ENCODE data around the gene MYL3. TPM values are rescaled to one million over a fixed set of nuclear protein-coding genes. Genes with fewer than 3 reads are reported as not detected.

The MYL3 gene
- total and polyA plus RNA-seq, 2 donors (not counting 1 experiment from before 2014, with no cell fraction given): not detected

GRCh38 chr3:46831316-46831715 is 31.9 kb downstream of the MYL3 start:
- H3K27me3 ChIP-seq (replicated peaks in 1 of 4; ENCODE audit: control extremely low read depth in 1 of 4, control insufficient read depth in 3 of 4, insufficient read depth in 4 of 4, low read length in 3 of 4): no peaks in the 10 kb centered on the region
- DNase-seq (no peak), ATAC-seq (ENCODE audit: low read depth) (no peak)
- no peak overlapping the region for H3K27ac Mint-ChIP-seq
- no peaks in the 10 kb centered on the region for H3K27me3 Mint-ChIP-seq
- WGBS (ENCODE audit: insufficient coverage): no CpG with 5 or more reads among the region's 3 CpGs
- no peaks in the 10 kb centered on the region for H3K9me3 Mint-ChIP-seq (ENCODE audit: insufficient read depth)
- no peaks in the 10 kb centered on the region for H3K4me1 ChIP-seq (ENCODE audit: control insufficient read depth in 2 of 2, insufficient read depth in 2 of 2, low read length in 2 of 2)
- POLR2A ChIA-PET: no interaction called here
- no peak overlapping the region for H3K27ac ChIP-seq (ENCODE audit: low read length in 2 of 2)
- H3K4me2 ChIP-seq (replicated peaks; ENCODE audit: low read depth, low read length, poor library complexity, severe bottlenecking): no peak overlapping the region
- no peak overlapping the region for H3K4me3 Mint-ChIP-seq
- TF ChIP-seq, protein P1, sequence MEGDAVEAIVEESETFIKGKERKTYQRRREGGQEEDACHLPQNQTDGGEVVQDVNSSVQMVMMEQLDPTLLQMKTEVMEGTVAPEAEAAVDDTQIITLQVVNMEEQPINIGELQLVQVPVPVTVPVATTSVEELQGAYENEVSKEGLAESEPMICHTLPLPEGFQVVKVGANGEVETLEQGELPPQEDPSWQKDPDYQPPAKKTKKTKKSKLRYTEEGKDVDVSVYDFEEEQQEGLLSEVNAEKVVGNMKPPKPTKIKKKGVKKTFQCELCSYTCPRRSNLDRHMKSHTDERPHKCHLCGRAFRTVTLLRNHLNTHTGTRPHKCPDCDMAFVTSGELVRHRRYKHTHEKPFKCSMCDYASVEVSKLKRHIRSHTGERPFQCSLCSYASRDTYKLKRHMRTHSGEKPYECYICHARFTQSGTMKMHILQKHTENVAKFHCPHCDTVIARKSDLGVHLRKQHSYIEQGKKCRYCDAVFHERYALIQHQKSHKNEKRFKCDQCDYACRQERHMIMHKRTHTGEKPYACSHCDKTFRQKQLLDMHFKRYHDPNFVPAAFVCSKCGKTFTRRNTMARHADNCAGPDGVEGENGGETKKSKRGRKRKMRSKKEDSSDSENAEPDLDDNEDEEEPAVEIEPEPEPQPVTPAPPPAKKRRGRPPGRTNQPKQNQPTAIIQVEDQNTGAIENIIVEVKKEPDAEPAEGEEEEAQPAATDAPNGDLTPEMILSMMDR (IDR thresholded peaks at IDR 0.05): no peak
- no peak for TF ChIP-seq EZH2 (IDR thresholded peaks at IDR 0.05; ENCODE audit: borderline replicate concordance, insufficient read depth, low read depth, low read length, poor library complexity, severe bottlenecking)
- CTCF ChIA-PET: no interaction called here
- H3K4me1 Mint-ChIP-seq: no peaks in the 10 kb centered on the region
- H3K9me3 ChIP-seq (ENCODE audit: control extremely low read depth in 1 of 3, control insufficient read depth in 2 of 3, insufficient read depth in 1 of 3, low read length in 2 of 3): peaks cover 0 to 3% (median 0%) of the 10 kb centered on the region in 3 donors
- H4K20me1 ChIP-seq (ENCODE audit: control insufficient read depth, insufficient read depth, low read length, poor library complexity, severe bottlenecking): no peaks in the 10 kb centered on the region
- no peaks in the 10 kb centered on the region for H3K36me3 ChIP-seq (replicated peaks in 1 of 2; ENCODE audit: control extremely low read depth in 1 of 2, control insufficient read depth in 1 of 2, extremely low read depth in 1 of 2, insufficient read depth in 2 of 2, low read length in 1 of 2)
- H3K79me2 ChIP-seq (ENCODE audit: control insufficient read depth, insufficient read depth, low read length): no peaks in the 10 kb centered on the region
- intact Hi-C loops (cut with micrococcal nuclease): no loop called here
- no peak overlapping the region for H3K9ac ChIP-seq (ENCODE audit: low read length)
- H2AFZ ChIP-seq (ENCODE audit: insufficient read depth, low read depth, low read length, poor library complexity, severe bottlenecking): no peak overlapping the region
- H3K4me3 ChIP-seq (ENCODE audit: control extremely low read depth in 1 of 5, extremely low read depth in 1 of 5, insufficient read depth in 1 of 5, low read depth in 2 of 5, low read length in 4 of 5): no peak overlapping the region

DNA sequence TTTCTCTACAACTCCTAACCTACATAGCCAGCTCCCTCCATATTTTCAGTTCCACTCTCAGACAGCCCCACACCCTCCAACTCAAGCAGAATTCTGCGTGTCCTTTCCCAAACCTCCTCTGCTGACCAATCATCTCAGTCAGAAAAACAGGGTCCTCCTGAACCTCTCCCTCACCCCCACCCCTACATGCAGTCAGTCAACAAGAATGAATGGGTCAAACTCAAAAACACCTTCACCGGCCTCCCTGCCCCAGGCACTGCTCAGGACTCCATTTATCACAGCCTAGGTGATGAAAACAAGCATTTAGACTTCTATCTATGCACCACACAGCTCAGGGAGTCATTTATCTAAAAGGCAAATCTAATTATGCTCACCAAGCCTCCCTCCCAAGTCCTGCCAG is 32.4 kb downstream of the MYL3 start:
- Mint-ChIP-seq H3K27ac (no peak overlapping the region), H3K4me3 (no peak overlapping the region), H3K27me3 (no peaks in the 10 kb centered on the region), H3K4me1 (no peaks in the 10 kb centered on the region), H3K9me3 (ENCODE audit: insufficient read depth) (no peaks in the 10 kb centered on the region)
- Histone ChIP-seq H4K20me1 (ENCODE audit: control insufficient read depth, insufficient read depth, low read length, poor library complexity, severe bottlenecking) (no peaks in the 10 kb centered on the region), H3K9me3 (ENCODE audit: control extremely low read depth in 1 of 3, control insufficient read depth in 2 of 3, insufficient read depth in 1 of 3, low read length in 2 of 3) (no peaks in the 10 kb centered on the region), H3K4me3 (ENCODE audit: control extremely low read depth in 1 of 5, extremely low read depth in 1 of 5, insufficient read depth in 1 of 5, low read depth in 2 of 5, low read length in 4 of 5) (no peak overlapping the region), H3K79me2 (ENCODE audit: control insufficient read depth, insufficient read depth, low read length) (no peaks in the 10 kb centered on the region), H3K27me3 (replicated peaks in 1 of 4; ENCODE audit: control extremely low read depth in 1 of 4, control insufficient read depth in 3 of 4, insufficient read depth in 4 of 4, low read length in 3 of 4) (no peaks in the 10 kb centered on the region), H3K36me3 (replicated peaks in 1 of 2; ENCODE audit: control extremely low read depth in 1 of 2, control insufficient read depth in 1 of 2, extremely low read depth in 1 of 2, insufficient read depth in 2 of 2, low read length in 1 of 2) (no peaks in the 10 kb centered on the region), H3K4me2 (replicated peaks; ENCODE audit: low read depth, low read length, poor library complexity, severe bottlenecking) (no peak overlapping the region), H3K9ac (ENCODE audit: low read length) (no peak overlapping the region), H3K27ac (ENCODE audit: low read length in 2 of 2) (no peak overlapping the region), H2AFZ (ENCODE audit: insufficient read depth, low read depth, low read length, poor library complexity, severe bottlenecking) (no peak overlapping the region), H3K4me1 (ENCODE audit: control insufficient read depth in 2 of 2, insufficient read depth in 2 of 2, low read length in 2 of 2) (no peaks in the 10 kb centered on the region)
- 93% methylated on average over 2 of the region's 2 CpGs for WGBS (ENCODE audit: insufficient coverage)
- ChIA-PET POLR2A (no interaction called here), CTCF (no interaction called here)
- no peak for ATAC-seq (ENCODE audit: low read depth)
- no peak for DNase-seq
- no peak for TF ChIP-seq EZH2 (IDR thresholded peaks at IDR 0.05; ENCODE audit: borderline replicate concordance, insufficient read depth, low read depth, low read length, poor library complexity, severe bottlenecking)
- TF ChIP-seq, protein P1 (IDR thresholded peaks at IDR 0.05): no peak
- intact Hi-C loops (cut with micrococcal nuclease): no loop called here
